ENCODE results near the gene LRRFIP2. TPM values are rescaled to one million over a fixed set of nuclear protein-coding genes. Genes with fewer than 3 reads are reported as not detected.

Gene LRRFIP2
- total and polyA plus RNA-seq, 2 experiments from 2014 or later, result 77.6 to 77.7 TPM

- Histone ChIP-seq H3K27me3 (replicated peaks; ENCODE audit: insufficient read depth) (no peaks in the 10 kb centered on the region), H3K9me2 (ENCODE audit: insufficient read depth) (no peaks in the 10 kb centered on the region), H3K36me3 (ENCODE audit: low read depth) (peaks cover 6% of the 10 kb centered on the region; the same call in 1 of the 2 replicates), H3K4me3 (no peak overlapping the region), H2AFZ (no peak overlapping the region), H3K4me2 (ENCODE audit: unreplicated experiment) (no peak overlapping the region), H3K9ac (no peak overlapping the region), H4K20me1 (ENCODE audit: insufficient read depth) (no peaks in the 10 kb centered on the region), H3K79me2 (ENCODE audit: insufficient read depth) (peaks cover 92% of the 10 kb centered on the region), H3K27ac (no peak overlapping the region), H3F3A (ENCODE audit: insufficient read depth) (peaks cover 10% of the 10 kb centered on the region; the same call in 1 of the 2 replicates), H3K9me3 (ENCODE audit: low read depth) (no peaks in the 10 kb centered on the region), H3K4me1 (ENCODE audit: insufficient read depth) (no peaks in the 10 kb centered on the region)
- TF ChIP-seq EZH2 (IDR thresholded peaks at IDR 0.05; ENCODE audit: insufficient read depth, poor library complexity, severe bottlenecking), result no peak
- no peak for TF ChIP-seq EZH2phosphoT487 (IDR thresholded peaks at IDR 0.05; ENCODE audit: insufficient read depth, low read depth)
- in situ Hi-C loops (cut with MboI), result no loop called here
- DNase-seq, result no peak
- WGBS, 2 experiments (ENCODE audit: low coverage in 1 of 2, low lambda C conversion rate in 2 of 2, missing lambda C conversion rate in 2 of 2), result 96 to 97% methylated on average over 2 of the region's 2 CpGs
Observed at GRCh38 chr3:37103103-37103808, 71.1 kb downstream of the LRRFIP2 start.

GRCh38 chr3:37100411-37100810, 74.0 kb downstream of the LRRFIP2 start:
- Histone ChIP-seq H3K9me2 (ENCODE audit: insufficient read depth) (no peaks in the 10 kb centered on the region), H3K9ac (no peak overlapping the region), H4K20me1 (ENCODE audit: insufficient read depth) (no peaks in the 10 kb centered on the region), H3K4me3 (no peak overlapping the region), H3K4me2 (ENCODE audit: unreplicated experiment) (no peak overlapping the region), H2AFZ (no peak overlapping the region), H3K36me3 (ENCODE audit: low read depth) (peaks cover 6% of the 10 kb centered on the region; the same call in 1 of the 2 replicates), H3K27me3 (replicated peaks; ENCODE audit: insufficient read depth) (no peaks in the 10 kb centered on the region), H3F3A (ENCODE audit: insufficient read depth) (peaks cover 35% of the 10 kb centered on the region), H3K79me2 (ENCODE audit: insufficient read depth) (peaks cover 79% of the 10 kb centered on the region), H3K27ac (no peak overlapping the region), H3K9me3 (ENCODE audit: low read depth) (no peaks in the 10 kb centered on the region), H3K4me1 (ENCODE audit: insufficient read depth) (peaks cover 27% of the 10 kb centered on the region)
- 95 to 100% methylated on average over 1 of the region's 1 CpG for WGBS, 2 experiments (ENCODE audit: low coverage in 1 of 2, low lambda C conversion rate in 2 of 2, missing lambda C conversion rate in 2 of 2)
- TF ChIP-seq EZH2phosphoT487 (IDR thresholded peaks at IDR 0.05; ENCODE audit: insufficient read depth, low read depth), result no peak
- TF ChIP-seq EZH2 (IDR thresholded peaks at IDR 0.05; ENCODE audit: insufficient read depth, poor library complexity, severe bottlenecking), result no peak
- in situ Hi-C loops (cut with MboI), result no loop called here
- no peak for DNase-seq

GRCh38 chr3:37099469-37099868, 74.9 kb downstream of the LRRFIP2 start:
- Histone ChIP-seq H3K27me3 (replicated peaks; ENCODE audit: insufficient read depth) (no peaks in the 10 kb centered on the region), H3K4me2 (ENCODE audit: unreplicated experiment) (no peak overlapping the region), H3F3A (ENCODE audit: insufficient read depth) (peaks cover 35% of the 10 kb centered on the region), H3K9me3 (ENCODE audit: low read depth) (no peaks in the 10 kb centered on the region), H3K4me1 (ENCODE audit: insufficient read depth) (peaks cover 27% of the 10 kb centered on the region), H3K9me2 (ENCODE audit: insufficient read depth) (no peaks in the 10 kb centered on the region), H3K9ac (no peak overlapping the region), H2AFZ (no peak overlapping the region), H3K27ac (no peak overlapping the region), H3K36me3 (ENCODE audit: low read depth) (peaks cover 12% of the 10 kb centered on the region), H3K79me2 (ENCODE audit: insufficient read depth) (peaks cover 77% of the 10 kb centered on the region), H3K4me3 (no peak overlapping the region), H4K20me1 (ENCODE audit: insufficient read depth) (no peaks in the 10 kb centered on the region)
- TF ChIP-seq EZH2phosphoT487 (IDR thresholded peaks at IDR 0.05; ENCODE audit: insufficient read depth, low read depth) (no peak), EZH2 (IDR thresholded peaks at IDR 0.05; ENCODE audit: insufficient read depth, poor library complexity, severe bottlenecking) (no peak)
- in situ Hi-C loops (cut with MboI), result no loop called here
- no peak for DNase-seq

GRCh38 chr3:37098884-37099283, 75.5 kb downstream of the LRRFIP2 start:
- Histone ChIP-seq H3K79me2 (ENCODE audit: insufficient read depth) (peaks cover 72% of the 10 kb centered on the region), H3K36me3 (ENCODE audit: low read depth) (peaks cover 15% of the 10 kb centered on the region), H3K27me3 (replicated peaks; ENCODE audit: insufficient read depth) (no peaks in the 10 kb centered on the region), H2AFZ (no peak overlapping the region), H3K4me3 (no peak overlapping the region), H3K4me2 (ENCODE audit: unreplicated experiment) (no peak overlapping the region), H4K20me1 (ENCODE audit: insufficient read depth) (no peaks in the 10 kb centered on the region), H3K9me3 (ENCODE audit: low read depth) (no peaks in the 10 kb centered on the region), H3F3A (ENCODE audit: insufficient read depth) (peaks cover 35% of the 10 kb centered on the region), H3K4me1 (ENCODE audit: insufficient read depth) (peaks cover 29% of the 10 kb centered on the region), H3K9ac (no peak overlapping the region), H3K27ac (no peak overlapping the region), H3K9me2 (ENCODE audit: insufficient read depth) (no peaks in the 10 kb centered on the region)
- in situ Hi-C loops (cut with MboI), result no loop called here
- DNase-seq, result no peak
- no peak for TF ChIP-seq EZH2phosphoT487 (IDR thresholded peaks at IDR 0.05; ENCODE audit: insufficient read depth, low read depth)
- WGBS, 2 experiments (ENCODE audit: low coverage in 1 of 2, low lambda C conversion rate in 2 of 2, missing lambda C conversion rate in 2 of 2), result 98% methylated on average over 2 of the region's 2 CpGs

GRCh38 chr3:37097776-37098175, 76.6 kb downstream of the LRRFIP2 start:
- TF ChIP-seq EZH2 (IDR thresholded peaks at IDR 0.05; ENCODE audit: insufficient read depth, poor library complexity, severe bottlenecking) (no peak), EZH2phosphoT487 (IDR thresholded peaks at IDR 0.05; ENCODE audit: insufficient read depth, low read depth) (no peak)
- Histone ChIP-seq H3K79me2 (ENCODE audit: insufficient read depth) (peaks cover 66% of the 10 kb centered on the region), H3K36me3 (ENCODE audit: low read depth) (peaks cover 15% of the 10 kb centered on the region), H3K4me1 (ENCODE audit: insufficient read depth) (peaks cover 38% of the 10 kb centered on the region), H3K9ac (no peak overlapping the region), H4K20me1 (ENCODE audit: insufficient read depth) (no peaks in the 10 kb centered on the region), H3K4me2 (ENCODE audit: unreplicated experiment) (no peak overlapping the region), H3F3A (ENCODE audit: insufficient read depth) (peaks cover 33% of the 10 kb centered on the region), H3K27me3 (replicated peaks; ENCODE audit: insufficient read depth) (no peaks in the 10 kb centered on the region), H3K9me3 (ENCODE audit: low read depth) (no peaks in the 10 kb centered on the region), H2AFZ (no peak overlapping the region), H3K9me2 (ENCODE audit: insufficient read depth) (no peaks in the 10 kb centered on the region), H3K4me3 (no peak overlapping the region), H3K27ac (peak overlapping the region; percentile 61; the same call in 1 of the 2 replicates)
- DNase-seq, result no peak
- in situ Hi-C loops (cut with MboI), result no loop called here

All from GM23248 (cell line).